Activated naive CD4-positive, alpha-beta T cell treated with anti-CD3 and anti-CD28 coated beads, Interleukin-2, amount 50 U/mL, for 16 hours (primary cell): ENCODE measurements around the gene TMEM132D.
"Not testable (repeated sequence)": the region's sequence is repeated elsewhere in the genome, so short reads cannot be mapped to it uniquely, and the experiment has no call there.

ENCODE experiments used
- DNase-seq: peaks from one replicate; pipeline ENCODE4 v3.0.0-alpha.2; 2020

Gene TMEM132D

DNA sequence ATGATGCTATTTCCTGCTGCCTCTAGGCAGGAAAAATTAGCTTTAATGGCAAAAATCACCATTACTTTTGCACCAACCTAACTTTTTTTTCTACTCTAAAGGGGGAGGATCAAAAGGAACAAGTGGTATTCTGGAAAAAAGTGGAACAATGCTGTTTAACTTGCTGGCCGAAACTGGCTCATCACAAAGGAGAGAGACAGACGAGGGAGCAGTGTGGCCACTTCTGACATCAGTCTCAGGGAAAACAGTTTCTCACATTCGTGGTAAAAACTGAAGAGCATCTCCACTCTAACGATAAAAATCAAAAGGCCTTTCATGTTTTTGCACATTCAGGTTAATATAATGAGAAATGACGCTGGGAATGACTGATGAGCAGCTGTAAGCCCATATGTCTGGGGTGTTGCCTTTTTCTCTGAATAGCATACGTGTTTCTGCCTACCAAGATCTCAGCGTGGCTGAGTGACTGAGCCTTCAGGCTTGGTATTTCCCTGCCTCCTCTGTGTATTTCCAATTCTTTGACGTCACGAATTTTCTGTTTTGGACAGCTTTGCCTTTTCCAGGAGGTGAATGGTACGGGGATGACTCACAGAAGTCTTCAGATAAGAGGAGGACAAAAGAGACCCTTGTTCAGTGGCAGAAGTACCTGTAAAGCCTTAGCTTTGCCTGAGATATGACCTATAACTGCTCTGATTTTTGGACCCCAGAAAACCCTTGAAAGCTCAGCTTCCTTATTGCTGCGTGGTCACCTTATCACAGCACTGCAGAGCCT is 691.8 kb downstream of the TMEM132D start:
- no peak for DNase-seq

DNA sequence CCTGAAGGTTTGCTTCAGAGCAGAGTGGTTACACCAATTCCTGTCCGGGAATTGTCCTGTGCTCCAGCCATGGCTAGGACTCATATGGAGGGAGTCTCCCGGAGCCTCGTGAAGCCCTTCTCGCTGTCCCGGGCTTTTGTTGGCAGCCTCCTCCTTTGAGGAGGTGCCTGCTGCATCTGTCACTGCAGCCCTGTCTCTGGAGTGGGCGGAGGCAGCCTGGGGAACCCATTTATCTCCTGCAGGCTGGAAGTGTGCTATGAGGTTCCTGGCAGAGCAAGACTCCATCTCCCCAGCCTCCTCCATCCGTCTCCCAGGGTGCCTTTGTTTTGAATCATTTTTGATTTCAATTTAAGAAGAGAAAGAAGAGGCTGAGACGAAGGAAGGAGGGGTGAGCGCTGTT is 695.3 kb downstream of the TMEM132D start:
- no peak for DNase-seq

- DNase-seq = no peak
Observed at GRCh38 chr12:129207084-129207483, 696.7 kb downstream of the TMEM132D start.

- DNase-seq = no peak
Observed at GRCh38 chr12:129203456-129203855, 700.4 kb downstream of the TMEM132D start.

GRCh38 chr12:129202109-129202814 is 701.6 kb downstream of the TMEM132D start:
- DNase-seq = no peak

DNA sequence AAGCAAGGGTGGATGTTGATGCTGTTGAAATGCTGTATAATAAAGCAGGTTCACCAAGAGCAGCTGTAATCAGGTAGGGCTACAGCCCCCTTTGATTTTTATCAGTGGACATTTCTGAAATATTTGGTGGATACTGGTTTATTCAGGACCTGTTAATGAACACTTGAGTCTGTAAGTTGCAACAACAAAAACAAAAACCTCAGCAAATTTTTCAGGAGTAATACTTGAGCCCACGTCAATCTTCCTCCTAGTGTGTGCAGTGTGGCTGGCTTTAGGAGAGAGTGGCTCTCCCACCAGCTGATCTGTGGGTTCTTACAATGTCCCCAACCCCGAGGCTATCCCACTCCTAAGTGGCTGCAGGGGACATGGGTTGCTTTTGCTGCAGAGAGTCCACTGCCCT is 702.8 kb downstream of the TMEM132D start:
- no peak for DNase-seq

GRCh38 chr12:129200576-129200975 is 703.2 kb downstream of the TMEM132D start:
- DNase-seq = no peak

DNA sequence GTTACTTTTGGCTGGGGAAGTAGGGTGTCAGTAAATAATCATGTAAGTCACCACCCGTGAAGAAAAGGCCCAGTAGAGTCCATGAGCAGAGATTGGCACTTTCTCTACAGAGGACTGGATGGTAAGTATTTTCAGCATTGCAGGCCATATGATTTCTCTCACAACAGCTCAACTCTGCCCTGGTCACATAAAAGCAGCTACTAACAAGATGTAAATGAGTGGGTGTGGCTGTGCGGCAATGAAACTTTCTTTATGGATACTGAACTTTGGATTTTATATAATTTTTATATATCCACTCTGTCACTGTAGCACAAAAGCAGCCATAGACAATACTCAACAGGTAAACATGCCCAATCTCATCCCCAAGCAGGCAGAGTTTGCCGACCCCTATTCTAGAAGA is 706.9 kb downstream of the TMEM132D start:
- DNase-seq = no peak

DNA sequence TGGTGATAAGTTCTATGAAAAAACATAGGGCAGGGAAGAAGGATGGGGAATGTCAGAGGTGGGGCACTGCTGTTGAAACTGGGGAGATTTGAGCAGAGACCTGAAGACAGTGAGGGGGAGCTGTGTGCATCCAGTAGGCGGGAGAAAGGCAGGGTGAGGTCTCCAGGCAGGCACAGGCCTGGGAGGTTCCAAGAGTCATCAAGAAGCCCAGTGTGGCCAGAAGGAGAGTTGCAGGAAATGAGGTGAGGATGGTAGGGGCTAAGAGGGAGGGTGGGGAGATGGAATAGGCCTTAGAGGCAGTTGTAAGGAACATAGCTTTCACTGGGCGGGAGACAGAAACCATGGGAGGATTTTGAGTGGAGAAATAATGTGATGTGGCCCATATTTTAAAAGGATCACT is 708.7 kb downstream of the TMEM132D start:
- DNase-seq = no peak

- no peak for DNase-seq
Observed at GRCh38 chr12:129193263-129193871, 710.5 kb downstream of the TMEM132D start.

DNA sequence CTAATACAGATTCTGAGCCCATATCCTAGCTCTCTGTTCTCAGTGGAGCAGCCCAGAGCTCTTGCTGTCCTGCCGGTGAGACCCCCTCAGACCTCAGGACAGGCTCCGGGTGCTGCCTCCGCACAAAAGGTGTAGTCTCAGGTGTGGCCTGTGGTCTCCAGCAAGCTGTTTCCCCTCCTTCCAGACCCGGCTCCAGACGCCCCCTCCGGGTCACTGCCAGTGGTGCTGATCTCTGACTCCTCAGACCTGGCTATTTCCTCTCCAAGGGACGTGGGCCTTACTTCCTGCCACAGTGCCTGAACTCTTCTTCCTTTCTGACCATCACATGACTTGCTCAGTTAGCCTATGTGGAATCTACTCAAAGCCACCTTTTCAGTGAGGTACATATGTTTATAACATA is 713.0 kb downstream of the TMEM132D start:
- no peak for DNase-seq

DNA sequence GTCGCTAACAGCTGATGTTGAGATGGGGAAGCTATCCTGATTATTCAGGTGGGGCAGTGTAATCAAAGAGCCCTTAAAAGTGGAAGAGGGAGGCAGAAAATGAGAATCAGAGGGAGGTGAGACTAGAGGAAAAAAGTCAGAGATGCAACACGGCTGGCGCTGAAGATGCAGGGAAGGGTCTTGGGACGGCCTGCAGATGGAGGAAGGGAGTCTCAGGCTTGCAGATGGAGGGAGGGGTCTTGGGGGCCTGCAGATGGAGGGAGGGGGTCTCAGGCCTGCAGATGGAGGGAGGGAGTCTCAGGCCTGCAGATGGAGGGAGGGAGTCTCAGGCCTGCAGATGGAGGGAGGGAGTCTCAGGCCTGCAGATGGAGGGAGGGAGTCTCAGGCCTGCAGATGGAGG is 713.9 kb downstream of the TMEM132D start:
- not testable (repeated sequence) for DNase-seq

- DNase-seq = no peak
Observed at GRCh38 chr12:129186952-129187351, 716.9 kb downstream of the TMEM132D start.

- no peak for DNase-seq
Observed at GRCh38 chr12:129185855-129186254, 718.0 kb downstream of the TMEM132D start.

DNA sequence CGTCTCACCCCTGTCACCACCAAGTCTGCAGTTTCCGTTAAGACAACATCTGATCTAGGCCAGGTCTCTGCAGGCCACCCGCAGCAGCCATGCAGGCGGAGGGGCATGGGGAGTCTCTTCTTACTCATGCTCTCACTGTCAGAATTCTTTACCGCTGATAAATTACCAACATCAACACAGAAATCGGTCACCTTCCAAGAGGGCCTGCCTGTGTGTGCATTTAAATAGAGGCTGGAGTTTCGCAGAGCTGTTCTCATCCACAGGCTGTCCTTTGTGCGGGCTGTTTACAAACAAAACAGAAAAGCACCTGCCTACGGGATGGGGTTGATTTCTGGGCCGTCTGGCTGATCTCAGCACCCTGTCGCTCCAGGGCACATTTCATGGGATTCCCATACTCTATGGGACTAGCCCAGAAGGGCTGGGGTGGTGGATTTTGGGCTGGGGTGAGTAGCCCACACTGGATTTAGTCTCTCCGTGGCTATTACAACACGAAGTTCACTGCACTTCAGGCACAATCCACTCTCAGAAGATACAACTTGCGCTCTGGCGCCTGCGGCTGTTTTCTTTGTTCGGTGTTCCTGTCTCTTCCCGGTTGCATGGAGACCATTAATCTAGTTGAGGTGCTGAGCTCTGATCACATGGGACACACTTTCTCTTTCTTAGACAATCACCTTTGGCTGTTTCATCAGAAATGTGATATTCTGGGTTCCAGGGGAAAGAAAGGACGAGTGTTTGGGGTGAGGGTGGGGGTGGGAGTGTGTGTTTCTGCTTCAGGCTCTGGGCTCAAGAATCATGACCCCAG is 719.5 kb downstream of the TMEM132D start:
- no peak for DNase-seq

- DNase-seq = no peak
Observed at GRCh38 chr12:129179941-129180553, 723.8 kb downstream of the TMEM132D start.

DNA sequence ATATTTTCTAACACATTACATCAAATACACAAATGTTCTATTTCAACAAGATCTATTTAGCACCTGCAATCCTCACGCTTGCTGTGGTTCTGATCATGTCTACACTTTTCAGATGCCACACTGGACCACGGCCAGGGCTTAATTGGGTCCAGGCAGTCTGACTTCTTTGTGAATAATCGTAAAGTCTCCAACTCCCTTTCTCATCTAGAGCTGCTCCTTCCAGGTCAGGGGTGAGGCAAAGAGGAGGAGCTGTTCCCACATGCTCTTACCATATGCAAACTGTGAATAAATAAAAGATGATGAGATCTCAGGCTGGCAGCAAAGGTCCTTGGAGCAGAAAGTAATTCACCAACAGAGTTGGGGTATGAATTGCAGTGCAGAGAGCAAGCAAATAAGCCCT is 733.9 kb downstream of the TMEM132D start:
- no peak for DNase-seq

DNA sequence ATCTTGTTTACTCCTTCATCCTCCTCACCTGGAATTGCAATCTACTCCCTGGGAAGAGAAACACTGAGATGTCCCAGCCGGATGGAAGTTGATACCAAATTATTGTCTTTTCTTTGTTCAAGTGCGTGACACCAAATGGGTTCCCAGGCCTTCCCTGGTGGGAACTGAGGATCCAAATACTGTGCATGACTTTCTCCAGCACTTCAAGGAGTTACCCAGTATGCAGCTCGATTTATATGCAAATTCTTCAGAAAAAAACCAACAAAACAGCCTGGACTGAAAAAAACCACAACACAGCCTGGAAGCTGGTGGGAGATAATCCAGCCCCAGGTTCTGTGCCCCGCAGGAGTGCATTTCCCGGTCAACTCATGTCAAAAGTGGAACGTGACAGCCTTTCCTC is 740.0 kb downstream of the TMEM132D start:
- DNase-seq = no peak

DNA sequence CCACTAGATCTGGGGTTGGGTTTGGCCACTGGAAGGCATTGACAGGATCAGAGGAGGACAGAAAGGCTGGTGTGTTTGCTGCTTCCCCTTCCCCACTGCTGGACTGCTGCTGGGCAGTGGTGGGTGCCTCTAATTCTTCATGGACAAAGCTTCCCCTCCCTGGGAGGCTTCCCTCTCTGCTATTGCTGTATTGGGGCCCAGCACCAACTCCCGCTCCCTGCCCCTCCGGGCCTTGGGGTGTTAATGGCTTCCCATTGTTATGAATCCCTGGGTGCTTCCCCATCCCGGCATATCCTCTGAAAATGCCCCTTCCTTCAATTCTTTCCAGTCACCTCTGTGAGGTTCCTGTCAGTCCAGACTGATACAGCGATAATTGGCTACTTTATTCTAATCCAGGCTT is 740.4 kb downstream of the TMEM132D start:
- no peak for DNase-seq

DNA sequence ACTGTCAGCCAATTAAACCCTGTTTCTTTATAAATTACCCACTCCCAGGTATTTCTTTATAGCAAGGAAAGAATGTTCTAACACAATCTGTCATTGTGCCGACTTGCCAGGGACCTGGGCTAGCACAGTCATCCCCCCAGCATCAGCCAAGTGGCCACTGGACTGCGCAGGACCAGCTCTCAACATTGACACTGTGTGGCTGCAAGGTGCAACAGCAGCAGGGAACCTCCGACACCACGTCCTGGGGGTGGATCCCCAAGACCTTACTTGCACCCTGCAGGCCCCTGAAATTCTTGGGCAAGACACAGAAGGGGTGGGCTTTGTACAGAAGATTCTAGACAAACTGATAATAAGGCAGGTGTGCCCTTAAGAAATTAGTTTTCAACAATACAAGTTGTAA is 741.0 kb downstream of the TMEM132D start:
- DNase-seq = no peak

GRCh38 chr12:129161511-129161910 is 742.3 kb downstream of the TMEM132D start:
- DNase-seq = no peak

GRCh38 chr12:129160282-129160681 is 743.5 kb downstream of the TMEM132D start:
- DNase-seq = no peak
